ENCODE results near the gene CTU2.

Gene CTU2

DNA sequence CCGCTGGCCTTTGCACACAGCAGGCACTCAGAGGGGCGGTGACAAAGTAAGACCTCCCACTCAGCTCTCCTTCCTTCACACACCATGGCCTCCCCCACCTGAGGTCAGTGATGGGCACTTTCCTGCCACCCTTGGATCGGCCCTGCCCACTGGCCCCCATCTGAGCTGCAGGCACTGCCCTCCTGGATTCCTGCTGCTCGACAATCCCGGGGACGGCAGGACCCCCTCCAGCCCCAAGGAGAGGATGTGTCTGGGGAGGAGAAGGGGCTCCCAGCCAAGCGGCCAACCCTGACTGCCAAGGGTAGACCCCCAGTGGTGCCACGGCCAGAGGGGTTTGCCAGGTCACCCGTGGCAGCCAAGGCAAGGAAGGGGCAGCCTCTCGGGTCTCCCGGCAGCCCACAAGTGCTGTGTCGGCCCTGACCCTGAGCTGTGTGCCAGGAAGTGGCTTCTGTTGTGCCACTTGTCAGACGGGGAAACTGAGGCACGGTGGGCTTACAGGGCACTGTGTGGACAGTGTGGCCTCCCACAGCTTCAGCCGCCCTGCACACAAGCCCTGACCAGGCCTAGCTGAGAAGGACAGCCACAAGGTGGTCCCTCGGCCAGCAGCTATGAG, 56.1 kb downstream of the CTU2 start:
- H3K4me1 ChIP-seq (ENCODE audit: control insufficient read depth in 1 of 2, insufficient read depth in 2 of 2, low read length in 2 of 2) = peaks cover 0 to 60% of the 10 kb centered on the region in 2 donors

DNA sequence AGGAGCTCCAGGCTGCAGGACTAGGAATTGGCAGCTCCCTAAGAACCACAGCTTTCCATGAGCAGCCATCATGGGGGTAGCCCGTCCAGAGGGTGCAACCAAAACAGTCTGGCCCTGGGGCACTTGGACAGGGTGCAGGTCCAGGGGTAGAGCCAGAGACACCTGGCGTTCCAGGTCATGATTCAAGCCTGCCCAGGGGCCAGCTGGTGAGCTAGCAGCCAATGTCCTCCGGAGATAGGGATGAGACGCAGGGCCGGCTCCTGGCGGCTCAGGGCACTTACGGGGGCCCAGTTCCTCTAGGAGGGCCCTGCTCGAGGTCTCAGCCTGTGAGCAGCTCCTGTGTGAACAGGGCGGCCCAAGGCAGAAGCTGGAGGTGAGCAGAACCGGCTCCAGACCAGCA, 56.6 kb downstream of the CTU2 start:
- Histone ChIP-seq H3K9me3 (ENCODE audit: control insufficient read depth in 1 of 2, low read length in 2 of 2) (no peaks in the 10 kb centered on the region), H3K36me3 (ENCODE audit: control insufficient read depth in 1 of 2, insufficient read depth in 2 of 2, low read length in 2 of 2) (no peaks in the 10 kb centered on the region), H3K4me1 (ENCODE audit: control insufficient read depth in 1 of 2, insufficient read depth in 2 of 2, low read length in 2 of 2) (peaks cover 0 to 66% of the 10 kb centered on the region in 2 donors), H3K27me3 (ENCODE audit: low read depth, low read length) (no peaks in the 10 kb centered on the region), H3K27ac (ENCODE audit: low read length) (no peak overlapping the region), H3K4me3 (ENCODE audit: low read depth in 1 of 2, low read length in 2 of 2) (no peak overlapping the region)

More for the DNA sequence above, 56.1 kb downstream of the CTU2 start:
- no peaks in the 10 kb centered on the region for H3K9me3 ChIP-seq (ENCODE audit: control insufficient read depth in 1 of 2, low read length in 2 of 2)
- no peak overlapping the region for H3K27ac ChIP-seq (ENCODE audit: low read length)
- no peaks in the 10 kb centered on the region for H3K27me3 ChIP-seq (ENCODE audit: low read depth, low read length)
- H3K4me3 ChIP-seq (ENCODE audit: low read depth in 1 of 2, low read length in 2 of 2) = no peak overlapping the region
- H3K36me3 ChIP-seq (ENCODE audit: control insufficient read depth in 1 of 2, insufficient read depth in 2 of 2, low read length in 2 of 2) = no peaks in the 10 kb centered on the region

DNA sequence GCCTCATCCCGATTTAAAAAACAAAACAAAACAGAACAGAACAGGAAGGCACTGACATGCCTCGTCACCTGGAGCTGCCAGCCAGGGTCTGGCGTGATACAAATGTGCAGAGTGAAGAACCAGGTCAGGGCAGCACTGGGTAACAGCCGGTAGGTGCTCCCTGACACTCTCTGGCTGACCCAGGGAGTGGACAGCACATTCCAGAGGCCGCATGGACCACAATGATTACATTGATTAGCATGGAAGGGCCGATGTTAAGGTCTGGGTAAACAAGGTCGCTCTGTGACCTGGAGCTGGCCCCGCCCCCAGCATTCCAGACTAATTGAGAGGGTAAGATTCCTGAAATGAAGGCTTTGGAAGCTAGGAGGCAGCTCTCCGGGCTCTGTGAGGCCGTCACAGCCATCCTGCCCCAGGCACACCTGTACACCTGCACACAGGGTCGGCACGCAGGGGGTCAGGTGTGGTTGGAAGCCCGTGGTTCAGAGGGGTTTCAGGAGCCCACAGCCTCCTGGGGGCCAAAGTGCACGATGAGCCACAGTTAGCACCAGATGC, 57.3 kb downstream of the CTU2 start:
- Histone ChIP-seq H3K4me3 (ENCODE audit: low read depth in 1 of 2, low read length in 2 of 2) (no peak overlapping the region), H3K9me3 (ENCODE audit: control insufficient read depth in 1 of 2, low read length in 2 of 2) (no peaks in the 10 kb centered on the region), H3K4me1 (ENCODE audit: control insufficient read depth in 1 of 2, insufficient read depth in 2 of 2, low read length in 2 of 2) (peaks cover 0 to 72% of the 10 kb centered on the region in 2 donors), H3K36me3 (ENCODE audit: control insufficient read depth in 1 of 2, insufficient read depth in 2 of 2, low read length in 2 of 2) (no peaks in the 10 kb centered on the region), H3K27ac (ENCODE audit: low read length) (no peak overlapping the region), H3K27me3 (ENCODE audit: low read depth, low read length) (no peaks in the 10 kb centered on the region)

DNA sequence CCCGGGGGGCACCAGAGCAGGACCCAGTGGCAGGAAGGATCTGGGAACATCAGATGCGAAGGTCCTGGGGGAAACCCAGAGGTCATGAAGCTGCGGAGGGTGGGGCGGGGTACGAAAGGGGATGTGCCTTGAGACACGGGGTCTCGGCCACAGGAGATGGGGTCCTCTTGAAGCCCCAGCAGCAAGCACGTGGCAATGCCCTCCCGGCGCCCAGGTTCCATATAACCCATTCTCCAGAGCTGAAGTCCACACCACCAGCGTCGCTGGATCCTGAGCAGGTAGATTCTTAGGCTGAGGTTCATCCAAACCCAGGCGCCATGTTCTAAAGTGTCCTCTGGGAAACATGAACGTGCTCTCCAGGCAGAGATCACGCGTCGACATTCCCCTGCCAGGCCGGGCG, 57.8 kb downstream of the CTU2 start:
- Histone ChIP-seq H3K4me1 (ENCODE audit: control insufficient read depth in 1 of 2, insufficient read depth in 2 of 2, low read length in 2 of 2) (peaks cover 0 to 78% of the 10 kb centered on the region in 2 donors), H3K27me3 (ENCODE audit: low read depth, low read length) (no peaks in the 10 kb centered on the region)

DNA sequence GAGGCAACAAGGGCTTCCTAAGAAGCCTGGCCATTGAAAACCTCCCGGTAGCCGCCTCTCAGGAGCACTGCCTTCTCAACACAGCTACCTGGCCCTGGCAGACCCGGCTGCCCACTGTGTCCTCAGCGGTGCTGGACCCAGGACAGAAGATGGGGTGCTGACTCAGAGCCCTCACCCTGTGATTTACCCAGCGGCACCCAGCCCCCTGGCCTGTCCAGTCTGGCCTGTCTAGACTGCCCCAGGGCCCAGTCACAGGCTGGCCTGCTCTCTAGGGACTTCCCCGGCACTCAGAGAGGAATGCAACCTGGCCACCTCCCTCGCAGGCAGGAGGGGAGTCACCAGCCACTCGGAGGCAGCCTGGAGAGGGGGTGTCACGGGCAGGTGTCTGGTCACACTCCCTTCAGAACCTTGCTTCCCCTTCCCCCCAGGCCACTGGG, 58.6 kb downstream of the CTU2 start:
- Histone ChIP-seq H3K4me3 (ENCODE audit: low read depth in 1 of 2, low read length in 2 of 2) (no peak overlapping the region), H3K9me3 (ENCODE audit: control insufficient read depth in 1 of 2, low read length in 2 of 2) (no peaks in the 10 kb centered on the region), H3K27me3 (ENCODE audit: low read depth, low read length) (no peaks in the 10 kb centered on the region), H3K4me1 (ENCODE audit: control insufficient read depth in 1 of 2, insufficient read depth in 2 of 2, low read length in 2 of 2) (peaks cover 0 to 78% of the 10 kb centered on the region in 2 donors), H3K27ac (ENCODE audit: low read length) (no peak overlapping the region), H3K36me3 (ENCODE audit: control insufficient read depth in 1 of 2, insufficient read depth in 2 of 2, low read length in 2 of 2) (no peaks in the 10 kb centered on the region)

More for the DNA sequence above, 57.8 kb downstream of the CTU2 start:
- Histone ChIP-seq H3K27ac (ENCODE audit: low read length) (no peak overlapping the region), H3K9me3 (ENCODE audit: control insufficient read depth in 1 of 2, low read length in 2 of 2) (no peaks in the 10 kb centered on the region), H3K4me3 (ENCODE audit: low read depth in 1 of 2, low read length in 2 of 2) (no peak overlapping the region), H3K36me3 (ENCODE audit: control insufficient read depth in 1 of 2, insufficient read depth in 2 of 2, low read length in 2 of 2) (no peaks in the 10 kb centered on the region)
